LNCaP clone FGC (cell line): ENCODE data around the gene TRIL.

ENCODE experiments used
- DNase-seq: peaks from one replicate; pipeline ENCODE4 v3.0.0-alpha.2; 2011; ENCODE audit warnings: low read depth
- H3K4me3 ChIP-seq: 2 replicates; pipeline ENCODE4 v1.5.1; 2011; ENCODE audit warnings: mild to moderate bottlenecking, low read depth, low read length, control low read depth
- CTCF ChIP-seq: IDR thresholded peaks from 2 replicates; pipeline ENCODE4 v1.5.1; 2012; ENCODE audit warnings: mild to moderate bottlenecking; ENCODE audit not compliant: control insufficient read depth, insufficient read depth; ENCODE audit errors: extremely low read depth

The TRIL gene

GRCh38 chr7:28957064-28957750 is 923 bp downstream of the TRIL start:
- H3K4me3 ChIP-seq = no peak overlapping the region

GRCh38 chr7:28956608-28957063 is 1.5 kb downstream of the TRIL start:
- no peak overlapping the region for H3K4me3 ChIP-seq
- no peak for DNase-seq

More at GRCh38 chr7:28957064-28957750, 923 bp downstream of the TRIL start:
- no peak for TF ChIP-seq CTCF
- DNase-seq = no peak

GRCh38 chr7:28955718-28956607 is 2.2 kb downstream of the TRIL start:
- no peak for DNase-seq
- H3K4me3 ChIP-seq = peak overlapping the region; percentile 26
- peak; percentile 70 for TF ChIP-seq CTCF

More at GRCh38 chr7:28956608-28957063, 1.5 kb downstream of the TRIL start:
- no peak for TF ChIP-seq CTCF

- no peak overlapping the region for H3K4me3 ChIP-seq
- no peak for DNase-seq
- TF ChIP-seq CTCF = no peak
These were observed 2.8 kb downstream of the TRIL start for GRCh38 chr7:28955356-28955717.

- no peak for DNase-seq
- H3K4me3 ChIP-seq = no peak overlapping the region
- TF ChIP-seq CTCF = no peak
These were observed 3.2 kb downstream of the TRIL start for GRCh38 chr7:28954946-28955345.

GRCh38 chr7:28954471-28954870 is 3.7 kb downstream of the TRIL start:
- H3K4me3 ChIP-seq = no peak overlapping the region
- no peak for DNase-seq
- TF ChIP-seq CTCF = no peak
